ENCODE results near the gene GMPPA. TPM values are rescaled to one million over a fixed set of nuclear protein-coding genes. Genes with fewer than 3 reads are reported as not detected.
A peak's percentile ranks its signal among the peaks of the same experiment; 100 is the strongest.

The GMPPA gene
- total RNA-seq, 1 donor from 2014 or later: 29.9 TPM

DNA sequence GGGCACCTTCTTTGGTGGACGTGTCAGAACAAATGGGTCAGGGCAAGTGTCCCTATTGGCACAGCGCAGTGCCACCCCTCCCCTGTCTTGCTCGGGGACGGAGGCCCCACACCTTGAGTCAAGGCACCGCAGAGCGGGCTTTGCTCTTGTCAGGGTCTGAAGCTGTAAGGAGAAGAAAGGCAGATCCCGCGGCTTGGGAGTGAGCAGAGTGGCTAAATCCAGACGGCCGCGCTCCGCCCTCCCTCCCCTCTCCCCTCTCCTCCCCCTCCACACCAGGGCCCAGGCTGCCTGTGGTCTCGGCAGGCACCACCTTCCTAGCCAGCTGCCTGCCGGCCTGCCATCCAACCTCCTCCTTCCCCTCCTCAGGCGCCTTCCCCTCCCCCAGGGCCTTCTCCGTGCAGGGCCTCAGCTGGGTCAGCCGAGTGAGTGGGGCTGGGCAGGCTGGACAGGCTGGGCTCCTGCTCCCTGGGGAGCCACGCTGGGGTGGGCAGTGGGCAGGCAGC, 38.2 kb upstream of the GMPPA start:
- Histone ChIP-seq H3K27ac (no peak overlapping the region), H3K27me3 (ENCODE audit: low read depth) (peaks cover 17% of the 10 kb centered on the region), H3K4me3 (no peak overlapping the region), H3K9me3 (no peaks in the 10 kb centered on the region), H3K36me3 (no peaks in the 10 kb centered on the region), H3K4me1 (peaks cover 4% of the 10 kb centered on the region)
- intact Hi-C loops (cut with DNase I): no loop called here
- TF ChIP-seq CTCF (IDR thresholded peaks at IDR 0.05): no peak
- ATAC-seq (peak in 1 of 2 donors; percentile 10), DNase-seq (no peak)

DNA sequence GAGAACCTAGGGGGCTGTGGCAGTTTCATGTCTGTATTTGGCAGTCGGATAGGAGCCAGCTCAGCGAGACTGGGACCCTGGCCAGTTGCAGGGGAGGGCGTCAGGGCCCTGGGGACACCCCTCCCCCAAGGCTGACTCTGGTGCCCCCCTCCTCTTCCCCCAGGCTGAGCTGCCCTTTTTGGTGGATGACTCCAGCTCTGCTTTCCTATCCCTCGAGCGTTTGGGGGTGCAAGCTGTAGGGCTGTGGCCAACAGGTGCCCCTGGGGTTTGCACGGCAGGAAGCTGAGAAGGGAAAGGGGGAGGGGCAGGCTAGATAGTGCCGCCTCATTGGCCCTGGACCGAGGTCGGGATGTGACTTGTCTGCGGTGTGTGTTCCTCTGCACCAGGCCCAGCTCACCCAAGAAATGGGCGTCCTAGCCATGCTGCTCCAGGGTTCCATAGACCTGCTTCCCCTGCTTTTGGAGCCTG, 37.6 kb upstream of the GMPPA start:
- Histone ChIP-seq H3K36me3 (no peaks in the 10 kb centered on the region), H3K4me1 (peaks cover 4% of the 10 kb centered on the region), H3K4me3 (no peak overlapping the region), H3K9me3 (no peaks in the 10 kb centered on the region), H3K27me3 (ENCODE audit: low read depth) (peaks cover 17% of the 10 kb centered on the region), H3K27ac (no peak overlapping the region)
- DNase-seq (no peak), ATAC-seq (no peak)
- intact Hi-C loops (cut with DNase I): no loop called here
- TF ChIP-seq CTCF (IDR thresholded peaks at IDR 0.05): no peak

GRCh38 chr2:219461669-219462068, 37.0 kb upstream of the GMPPA start:
- ATAC-seq (no peak), DNase-seq (no peak)
- intact Hi-C loops (cut with DNase I): no loop called here
- TF ChIP-seq CTCF (IDR thresholded peaks at IDR 0.05): no peak
- Histone ChIP-seq H3K4me3 (no peak overlapping the region), H3K36me3 (no peaks in the 10 kb centered on the region), H3K27ac (no peak overlapping the region), H3K4me1 (peaks cover 4% of the 10 kb centered on the region), H3K9me3 (no peaks in the 10 kb centered on the region), H3K27me3 (ENCODE audit: low read depth) (peaks cover 17% of the 10 kb centered on the region)

DNA sequence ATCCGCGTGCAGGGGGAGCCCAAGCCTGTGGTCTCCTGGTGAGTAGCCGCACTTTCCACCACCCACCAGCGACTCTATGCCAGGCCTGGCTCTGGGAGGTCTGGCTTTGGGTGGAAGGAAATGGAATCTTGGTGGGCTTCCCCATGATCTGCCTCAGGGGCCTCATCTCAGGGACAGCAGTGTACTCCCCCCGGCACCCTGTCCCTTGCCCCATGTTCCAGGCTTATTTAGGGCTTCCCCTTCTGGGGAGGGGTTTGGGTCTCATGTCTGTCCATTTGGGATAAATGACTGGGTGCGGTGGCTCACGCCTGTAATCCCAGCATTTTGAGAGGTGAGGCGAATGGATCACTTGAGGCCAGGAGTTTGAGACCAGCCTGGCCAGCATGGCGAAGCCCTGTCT, 36.3 kb upstream of the GMPPA start:
- Histone ChIP-seq H3K27ac (no peak overlapping the region), H3K4me1 (peaks cover 4% of the 10 kb centered on the region)
- no peak for TF ChIP-seq CTCF (IDR thresholded peaks at IDR 0.05)

GRCh38 chr2:219464286-219465032, 34.2 kb upstream of the GMPPA start:
- no peak overlapping the region for H3K27ac ChIP-seq
- ATAC-seq (no peak), DNase-seq (no peak)
- intact Hi-C loops (cut with DNase I): no loop called here
- H3K36me3 ChIP-seq: no peaks in the 10 kb centered on the region
- peaks cover 7% of the 10 kb centered on the region for H3K27me3 ChIP-seq (ENCODE audit: low read depth)
- peaks cover 3% of the 10 kb centered on the region for H3K4me1 ChIP-seq
- no peak overlapping the region for H3K4me3 ChIP-seq
- no peaks in the 10 kb centered on the region for H3K9me3 ChIP-seq
- no peak for TF ChIP-seq CTCF (IDR thresholded peaks at IDR 0.05)

More for the DNA sequence above, 36.3 kb upstream of the GMPPA start:
- Histone ChIP-seq H3K36me3 (no peaks in the 10 kb centered on the region), H3K4me3 (no peak overlapping the region), H3K27me3 (ENCODE audit: low read depth) (peaks cover 17% of the 10 kb centered on the region), H3K9me3 (no peaks in the 10 kb centered on the region)
- DNase-seq (no peak), ATAC-seq (no peak)
- intact Hi-C loops (cut with DNase I): no loop called here
